GM21619 (cell line): ENCODE results near the gene SLC16A6.
A peak's percentile ranks its signal among the peaks of the same experiment; 100 is the strongest.
"Not testable (repeated sequence)": the region's sequence is repeated elsewhere in the genome, so short reads cannot be mapped to it uniquely, and the experiment has no call there.

Experiments used
- ATAC-seq: cut with Tn5 transposase; IDR thresholded peaks from one replicate; pipeline ENCODE4 v1.9.1; 2021; ENCODE audit not compliant: unreplicated experiment

SLC16A6 gene

DNA sequence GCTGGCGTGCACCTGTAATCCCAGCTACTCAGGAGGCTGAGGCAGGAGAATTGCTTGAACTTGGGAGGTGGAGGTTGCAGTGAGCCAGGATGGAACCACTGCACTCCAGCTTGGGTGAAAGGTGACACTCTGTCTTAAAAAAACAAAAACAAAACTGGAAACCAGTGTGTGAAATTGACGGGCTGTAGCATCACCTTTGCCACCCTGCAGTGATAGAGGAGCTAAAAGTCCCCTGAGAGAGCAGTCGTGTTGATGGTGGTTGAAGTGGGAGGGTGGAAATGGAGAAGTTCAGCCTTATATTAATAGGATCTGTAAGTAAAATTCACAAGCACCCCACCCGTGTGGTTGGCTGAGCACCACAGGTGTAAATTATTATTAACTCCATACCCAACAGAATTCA, 65.9 kb downstream of the SLC16A6 start:
- ATAC-seq: peak; percentile 62

GRCh38 chr17:68222606-68223005, 68.3 kb downstream of the SLC16A6 start:
- ATAC-seq: no peak

DNA sequence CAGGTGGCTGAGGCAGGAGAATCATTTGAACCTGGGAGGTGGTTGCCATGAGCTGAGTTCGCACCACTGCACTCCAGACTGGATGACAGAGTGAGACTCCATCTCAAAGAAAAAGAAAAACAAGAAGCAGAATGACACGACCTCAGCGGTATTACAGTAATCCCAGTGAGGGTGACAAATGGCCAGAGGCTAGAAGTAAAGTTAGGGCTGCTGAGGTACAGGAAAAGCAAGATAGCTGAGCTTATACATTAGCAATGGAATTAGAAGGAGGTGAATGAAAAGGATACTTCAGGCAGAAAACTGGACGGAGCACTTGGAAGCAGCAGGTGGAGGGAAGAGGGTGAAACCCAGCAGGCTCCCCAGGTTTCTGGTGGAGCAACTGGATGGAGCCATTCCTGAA, 69.1 kb downstream of the SLC16A6 start:
- no peak for ATAC-seq

DNA sequence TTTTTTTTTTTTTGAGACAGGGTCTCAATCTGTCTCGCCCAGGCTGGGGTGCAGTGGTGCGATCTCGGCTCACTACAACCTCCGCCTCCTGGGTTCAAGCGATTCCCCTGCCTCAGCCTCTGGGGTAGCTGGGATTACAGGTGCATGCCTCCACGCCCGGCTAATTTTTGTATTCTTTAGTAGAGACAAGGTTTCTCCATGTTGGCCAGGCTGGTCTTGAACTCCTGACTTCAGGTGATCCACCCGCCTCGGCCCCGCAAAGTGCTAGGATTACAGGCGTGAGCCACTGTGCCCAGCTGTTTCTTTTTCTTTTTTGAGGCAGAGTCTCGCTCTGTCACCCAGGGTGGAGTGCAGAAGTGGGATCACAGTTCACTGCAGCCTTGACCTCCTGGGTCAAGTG, 70.1 kb downstream of the SLC16A6 start:
- not testable (repeated sequence) for ATAC-seq

- not testable (repeated sequence) for ATAC-seq
Measured at GRCh38 chr17:68220186-68220585, 70.7 kb downstream of the SLC16A6 start.

DNA sequence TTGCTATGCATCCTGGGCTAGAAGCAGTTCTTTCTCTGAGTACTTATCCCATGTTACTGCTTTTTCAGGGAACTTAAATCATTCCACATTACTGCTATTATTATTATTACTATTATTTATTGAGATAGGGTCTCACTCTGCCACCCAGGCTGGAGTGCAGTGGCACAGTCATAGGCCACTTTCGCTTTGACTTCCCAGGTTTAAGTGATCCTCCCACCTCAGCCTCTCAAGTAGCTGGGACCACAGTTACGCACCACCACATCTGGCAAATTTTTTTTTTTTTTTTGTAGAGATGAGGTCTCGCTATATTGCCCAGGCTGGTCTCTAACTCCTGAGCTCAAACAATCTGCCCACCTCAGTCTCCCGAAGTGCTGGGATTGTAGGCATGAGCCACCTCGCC, 71.5 kb downstream of the SLC16A6 start:
- not testable (repeated sequence) for ATAC-seq
